Suprapubic skin (tissue), 4 donors: ENCODE measurements around the gene CALML5. TPM values are rescaled to one million over a fixed set of nuclear protein-coding genes. Genes with fewer than 3 reads are reported as not detected.

Source experiments
- DNase-seq, 2 donors: peaks; one replicate each; pipeline ENCODE4 v3.0.0-alpha.2; 2019; ENCODE audit warnings: low spot score in 2 of 2
- H3K27ac ChIP-seq: fragments of 200-600 bp; sonication (generic); one replicate; pipeline ENCODE4 v1.5.1; 2019
- H3K27me3 ChIP-seq: fragments of 200-600 bp; sonication (generic); one replicate; pipeline ENCODE4 v1.5.1; 2019
- H3K36me3 ChIP-seq: fragments of 200-600 bp; sonication (generic); one replicate; pipeline ENCODE4 v1.5.1; 2019
- H3K4me1 ChIP-seq: fragments of 200-600 bp; sonication (generic); one replicate; pipeline ENCODE4 v1.5.1; 2019
- H3K4me3 ChIP-seq: fragments of 200-600 bp; sonication (generic); one replicate; pipeline ENCODE4 v1.5.1; 2019; ENCODE audit warnings: mild to moderate bottlenecking
- H3K9me3 ChIP-seq: fragments of 200-600 bp; sonication (generic); one replicate; pipeline ENCODE4 v1.5.1; 2019
- CTCF ChIP-seq, 2 donors: fragments of 200-600 bp in 1 of 2; fragments of 450-650 bp in 1 of 2; sonication (generic) in 1 of 2; IDR thresholded peaks; one replicate each; pipeline ENCODE4 v1.5.1; 2016 to 2019; ENCODE audit warnings: antibody characterized with exemption in 2 of 2, mild to moderate bottlenecking in 1 of 2, moderate library complexity in 1 of 2
- EP300 ChIP-seq: sonication (generic); formaldehyde crosslinking; IDR thresholded peaks from one replicate; pipeline ENCODE4 v1.6.1; 2017; ENCODE audit warnings: antibody characterized with exemption
- POLR2A ChIP-seq, 2 donors: fragments of 450-650 bp; IDR thresholded peaks; one replicate each; pipeline ENCODE4 v1.6.1; 2017; ENCODE audit warnings: antibody characterized with exemption in 2 of 2, mild to moderate bottlenecking in 2 of 2, moderate library complexity in 2 of 2
- POLR2AphosphoS5 ChIP-seq, 3 donors: sonication (generic); formaldehyde crosslinking; IDR thresholded peaks; one replicate each; pipeline ENCODE4 v1.6.1; 2017; ENCODE audit warnings: antibody characterized with exemption in 3 of 3
- WGBS: methylation state at CpG from one replicate; pipeline ENCODE4 v1.1.5; 2018; 5-methylcytosine and 5-hydroxymethylcytosine counted together
- total RNA-seq, 4 donors: library from RNA; depleted of rRNA; stranded (reverse); fragments of >200 nt; gene quantifications; one replicate each; pipeline ENCODE4 v1.1.0, GENCODE V29; 2016

The CALML5 gene
- total RNA-seq, 4 donors from 2014 or later: 429 to 3,135 (median 2,230) TPM

- Histone ChIP-seq H3K4me3 (no peak overlapping the region), H3K36me3 (no peaks in the 10 kb centered on the region), H3K9me3 (no peaks in the 10 kb centered on the region), H3K4me1 (peaks cover 44% of the 10 kb centered on the region), H3K27ac (peak overlapping the region; percentile 44), H3K27me3 (no peaks in the 10 kb centered on the region)
- WGBS: 89% methylated on average over 6 of the region's 6 CpGs
- DNase-seq: peak in 1 of 2 donors; percentile 22
- TF ChIP-seq POLR2A (IDR thresholded peaks at IDR 0.05): no peak
- no peak for TF ChIP-seq CTCF (IDR thresholded peaks at IDR 0.05)
- TF ChIP-seq POLR2AphosphoS5 (IDR thresholded peaks at IDR 0.05): no peak
- TF ChIP-seq EP300: no peak
Observed at GRCh38 chr10:5537684-5538083, 38.3 kb upstream of the CALML5 start.

DNA sequence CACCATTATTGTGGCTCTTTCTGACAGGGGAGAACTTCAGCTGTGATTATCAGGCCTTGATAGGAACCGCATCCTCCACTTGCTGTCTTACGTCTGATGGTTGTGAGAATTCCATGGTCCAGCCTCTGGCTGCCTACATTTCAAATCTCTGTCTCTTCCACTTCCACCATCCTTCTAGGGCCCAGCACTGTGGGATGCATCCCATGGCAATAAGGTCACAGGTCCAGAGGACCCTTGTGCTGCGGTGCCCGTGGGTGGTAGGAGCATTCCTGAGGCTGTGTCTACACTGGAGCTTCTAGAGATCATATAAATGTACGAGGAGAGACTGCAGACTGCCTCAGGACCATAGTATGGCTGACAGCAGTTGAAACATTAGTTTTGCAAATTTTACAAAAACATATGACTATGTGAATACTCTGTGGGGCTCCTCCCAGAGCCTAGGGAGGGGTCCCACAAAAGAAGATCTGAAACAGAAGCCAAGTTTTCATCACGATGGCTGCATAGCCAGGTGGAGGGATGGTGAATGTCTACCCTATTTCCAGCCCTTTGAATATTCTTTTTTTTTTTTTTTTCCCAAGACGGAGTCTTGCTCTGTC is 37.2 kb upstream of the CALML5 start:
- peaks cover 55% of the 10 kb centered on the region for H3K4me1 ChIP-seq
- no peak overlapping the region for H3K27ac ChIP-seq
- H3K9me3 ChIP-seq: no peaks in the 10 kb centered on the region
- DNase-seq: peak in 1 of 2 donors; percentile 53
- WGBS: 91% methylated on average over 7 of the region's 7 CpGs
- no peaks in the 10 kb centered on the region for H3K27me3 ChIP-seq
- TF ChIP-seq POLR2AphosphoS5 (IDR thresholded peaks at IDR 0.05) (no peak), CTCF (IDR thresholded peaks at IDR 0.05) (no peak), POLR2A (IDR thresholded peaks at IDR 0.05) (no peak), EP300 (no peak)
- H3K36me3 ChIP-seq: no peaks in the 10 kb centered on the region
- H3K4me3 ChIP-seq: no peak overlapping the region

- Histone ChIP-seq H3K27me3 (no peaks in the 10 kb centered on the region), H3K9me3 (no peaks in the 10 kb centered on the region), H3K27ac (peak overlapping the region; percentile 66), H3K4me1 (peaks cover 64% of the 10 kb centered on the region), H3K36me3 (no peaks in the 10 kb centered on the region), H3K4me3 (no peak overlapping the region)
- WGBS: 54% methylated on average over 8 of the region's 8 CpGs
- DNase-seq: peak; percentile 26 to 52
- TF ChIP-seq POLR2AphosphoS5 (IDR thresholded peaks at IDR 0.05) (peak in 1 of 3 donors; percentile 69), POLR2A (IDR thresholded peaks at IDR 0.05) (no peak)
Observed at GRCh38 chr10:5534880-5535856, 35.8 kb upstream of the CALML5 start.

DNA sequence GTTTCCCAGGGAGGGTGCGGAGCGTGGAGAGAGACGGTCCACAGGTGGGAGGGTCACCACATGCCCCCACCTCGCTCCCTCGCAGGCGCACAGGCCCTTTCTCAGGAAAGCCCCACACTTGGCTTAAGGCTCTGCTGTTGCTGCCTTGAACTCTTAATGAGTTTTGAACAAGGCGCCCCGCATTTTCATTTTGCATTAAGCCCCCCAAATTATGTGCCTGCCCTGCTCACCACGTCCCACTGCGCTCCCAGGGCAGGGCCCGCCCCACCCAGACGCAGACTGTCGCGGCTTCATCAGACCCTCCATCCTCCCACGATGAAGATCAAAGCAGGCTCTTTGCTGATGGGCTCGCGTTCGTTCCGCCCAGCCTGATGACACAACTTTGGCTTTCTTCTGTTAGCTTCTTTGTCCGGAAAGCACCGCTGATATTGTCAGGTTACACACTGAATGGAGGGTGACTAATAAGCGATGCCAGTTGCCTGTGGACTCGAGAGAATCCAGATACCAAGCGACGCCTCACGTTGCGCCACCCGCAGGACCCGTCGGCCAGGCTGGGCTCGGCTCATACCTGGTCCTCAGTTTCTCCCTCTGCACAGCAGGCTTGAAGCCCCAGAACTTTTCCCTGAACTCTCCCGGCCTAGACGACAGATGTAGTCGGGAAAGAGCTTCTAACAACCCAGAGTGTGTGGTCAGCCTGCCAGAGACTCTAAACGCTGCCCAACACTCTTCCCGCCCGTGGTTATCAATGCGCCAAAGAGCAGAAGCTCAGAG is 34.9 kb upstream of the CALML5 start:
- Histone ChIP-seq H3K36me3 (no peaks in the 10 kb centered on the region), H3K4me3 (no peak overlapping the region), H3K4me1 (peaks cover 62% of the 10 kb centered on the region), H3K27me3 (no peaks in the 10 kb centered on the region), H3K27ac (peak overlapping the region; percentile 66), H3K9me3 (no peaks in the 10 kb centered on the region)
- peak in 1 of 3 donors; percentile 8 for TF ChIP-seq POLR2AphosphoS5 (IDR thresholded peaks at IDR 0.05)
- no peak for TF ChIP-seq POLR2A (IDR thresholded peaks at IDR 0.05)
- 76% methylated on average over 30 of the region's 38 CpGs for WGBS
- peak; percentile 57 to 81 for DNase-seq

DNA sequence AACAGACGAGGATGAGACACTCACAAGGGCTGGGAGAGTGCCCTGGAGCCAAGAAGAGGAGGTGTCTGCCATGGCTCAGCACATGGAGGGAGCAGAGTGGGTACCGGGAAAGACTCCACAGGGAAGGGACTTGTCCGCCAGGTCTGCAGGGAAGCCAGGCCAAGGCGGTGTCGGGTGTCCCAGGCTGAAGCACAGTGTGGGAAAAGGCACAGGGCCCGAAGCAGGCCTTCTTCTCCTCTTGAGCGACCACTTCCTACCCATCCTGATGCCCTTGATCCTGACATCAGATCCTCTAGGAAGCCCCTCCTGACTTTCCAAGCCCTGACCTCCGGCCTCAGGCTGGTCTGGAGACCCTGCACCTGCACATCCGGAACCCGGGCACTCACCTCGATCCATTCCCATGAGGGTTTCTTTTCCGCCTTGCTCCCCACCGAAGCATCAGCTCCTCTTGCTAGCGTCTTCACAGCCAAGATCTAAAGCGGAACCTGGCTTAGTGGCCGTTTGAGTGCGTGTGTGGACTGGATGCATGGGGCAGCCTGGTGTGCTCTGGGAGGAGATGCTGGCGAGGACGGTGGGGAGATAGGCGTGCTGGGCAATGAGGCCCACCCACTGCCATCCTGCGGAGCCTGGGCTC is 33.8 kb upstream of the CALML5 start:
- H3K9me3 ChIP-seq: no peaks in the 10 kb centered on the region
- peak; percentile 60 to 74 for DNase-seq
- WGBS: 91% methylated on average over 20 of the region's 21 CpGs
- H3K4me3 ChIP-seq: no peak overlapping the region
- peaks cover 56% of the 10 kb centered on the region for H3K4me1 ChIP-seq
- no peak for TF ChIP-seq CTCF (IDR thresholded peaks at IDR 0.05)
- no peak for TF ChIP-seq POLR2AphosphoS5 (IDR thresholded peaks at IDR 0.05)
- TF ChIP-seq POLR2A (IDR thresholded peaks at IDR 0.05): no peak
- TF ChIP-seq EP300: no peak
- peak overlapping the region; percentile 45 for H3K27ac ChIP-seq
- H3K27me3 ChIP-seq: no peaks in the 10 kb centered on the region
- H3K36me3 ChIP-seq: no peaks in the 10 kb centered on the region
